GM18951 (cell line): Measurements from ENCODE around the gene DPYSL5.

Source experiments
- POLR2A ChIP-seq: IDR thresholded peaks from 4 replicates; pipeline ENCODE4 v1.6.1; 2011; ENCODE audit warnings: mild to moderate bottlenecking; ENCODE audit not compliant: insufficient read length, insufficient read depth; ENCODE audit errors: extremely low read depth
- in situ Hi-C: fragments of 300-500 bp; cut with MboI; formaldehyde crosslinking; loops from one replicate; pipeline ENCODE4 v1.12.0; 2022; ENCODE audit warnings: low sequenced_read_pairs, mixed read lengths, inconsistent platforms; ENCODE audit not compliant: unreplicated experiment

The DPYSL5 gene

GRCh38 chr2:26818255-26818654 is 29.7 kb upstream of the DPYSL5 start:
- no peak for TF ChIP-seq POLR2A
- in situ Hi-C loops, result no loop called here

- no peak for TF ChIP-seq POLR2A
- in situ Hi-C loops, result no loop called here
Measured at GRCh38 chr2:26818972-26819371, 29.0 kb upstream of the DPYSL5 start.

- in situ Hi-C loops, result no loop called here
- no peak for TF ChIP-seq POLR2A
Measured at GRCh38 chr2:26820932-26821331, 27.0 kb upstream of the DPYSL5 start.

- in situ Hi-C loops, result no loop called here
- no peak for TF ChIP-seq POLR2A
Measured at GRCh38 chr2:26822877-26823276, 25.1 kb upstream of the DPYSL5 start.

GRCh38 chr2:26838121-26838906 is 9.6 kb upstream of the DPYSL5 start:
- in situ Hi-C loops, result no loop called here

GRCh38 chr2:26840937-26841610 is 6.9 kb upstream of the DPYSL5 start:
- in situ Hi-C loops, result loop anchor here (10.0 kb wide), 1 partner anchor 84 kb away; no protein-coding TSS in a partner anchor
- TF ChIP-seq POLR2A, result no peak

More at GRCh38 chr2:26838121-26838906, 9.6 kb upstream of the DPYSL5 start:
- no peak for TF ChIP-seq POLR2A

GRCh38 chr2:26843041-26843440 is 4.9 kb upstream of the DPYSL5 start:
- TF ChIP-seq POLR2A, result no peak
- in situ Hi-C loops, result loop anchor here (10.0 kb wide), 1 partner anchor 82 kb away; no protein-coding TSS in a partner anchor

GRCh38 chr2:26845021-26845420 is 2.9 kb upstream of the DPYSL5 start:
- TF ChIP-seq POLR2A, result no peak
- in situ Hi-C loops, result loop anchor here (10.0 kb wide), 1 partner anchor 80 kb away; no protein-coding TSS in a partner anchor

- in situ Hi-C loops, result loop anchor here (10.0 kb wide), 1 partner anchor 78 kb away; no protein-coding TSS in a partner anchor
- TF ChIP-seq POLR2A, result no peak
Measured at GRCh38 chr2:26846334-26847306, 1.3 kb upstream of the DPYSL5 start.

- in situ Hi-C loops, result loop anchor here (10.0 kb wide), 1 partner anchor 78 kb away; no protein-coding TSS in a partner anchor
- no peak for TF ChIP-seq POLR2A
Measured at GRCh38 chr2:26847307-26847654, 651 bp upstream of the DPYSL5 start.

- no peak for TF ChIP-seq POLR2A
- in situ Hi-C loops, result loop anchor here (10.0 kb wide), 1 partner anchor 76 kb away; no protein-coding TSS in a partner anchor
Measured at GRCh38 chr2:26848336-26849055, 564 bp downstream of the DPYSL5 start.
